Measurements from ENCODE around the gene MPO. TPM values are rescaled to one million over a fixed set of nuclear protein-coding genes. Genes with fewer than 3 reads are reported as not detected.

Gene MPO
- total RNA-seq, 1 experiment from 2014 or later: not detected

- Histone ChIP-seq H3K9me3 (ENCODE audit: insufficient read depth, low read depth) (no peaks in the 10 kb centered on the region), H4K20me1 (ENCODE audit: insufficient read depth) (no peaks in the 10 kb centered on the region), H3K4me1 (replicated peaks; ENCODE audit: insufficient read depth) (peaks cover 5% of the 10 kb centered on the region), H3K9me2 (ENCODE audit: insufficient read depth) (no peaks in the 10 kb centered on the region), H3K27ac (no peak overlapping the region), H3K36me3 (ENCODE audit: low read depth) (no peaks in the 10 kb centered on the region), H2AFZ (no peak overlapping the region), H3F3A (ENCODE audit: insufficient read depth, low read depth) (no peaks in the 10 kb centered on the region), H3K27me3 (ENCODE audit: insufficient read depth, low read depth) (peaks cover 56% of the 10 kb centered on the region), H3K4me2 (no peak overlapping the region), H3K4me3 (no peak overlapping the region), H3K79me2 (ENCODE audit: low read depth) (no peaks in the 10 kb centered on the region)
- intact Hi-C loops (cut with micrococcal nuclease; ENCODE audit: unreplicated experiment): no loop called here
- BruUV-seq (replicated peaks): no TSS peak
- CTCF ChIA-PET: no interaction called here
- TF ChIP-seq CTCF (conservative IDR thresholded peaks at IDR 0.05): no peak
- no peak for TF ChIP-seq EZH2 (IDR thresholded peaks at IDR 0.05; ENCODE audit: low read depth)
- DNase-seq: no peak
- POLR2A ChIA-PET (ENCODE audit: unreplicated experiment): no interaction called here
These were observed 4.1 kb upstream of the MPO start for GRCh38 chr17:58284613-58285421.

GRCh38 chr17:58283674-58284612, 3.2 kb upstream of the MPO start:
- BruUV-seq (replicated peaks): no TSS peak
- Histone ChIP-seq H3K36me3 (ENCODE audit: low read depth) (no peaks in the 10 kb centered on the region), H3K9me2 (ENCODE audit: insufficient read depth) (no peaks in the 10 kb centered on the region), H3K79me2 (ENCODE audit: low read depth) (no peaks in the 10 kb centered on the region), H3K27me3 (ENCODE audit: insufficient read depth, low read depth) (peaks cover 60% of the 10 kb centered on the region), H3K4me2 (no peak overlapping the region), H3K9me3 (ENCODE audit: insufficient read depth, low read depth) (no peaks in the 10 kb centered on the region), H3K4me3 (no peak overlapping the region), H3K4me1 (replicated peaks; ENCODE audit: insufficient read depth) (no peaks in the 10 kb centered on the region), H3K27ac (no peak overlapping the region), H2AFZ (no peak overlapping the region), H4K20me1 (ENCODE audit: insufficient read depth) (no peaks in the 10 kb centered on the region), H3F3A (ENCODE audit: insufficient read depth, low read depth) (no peaks in the 10 kb centered on the region)
- no peak for TF ChIP-seq CTCF (conservative IDR thresholded peaks at IDR 0.05)
- TF ChIP-seq EZH2 (IDR thresholded peaks at IDR 0.05; ENCODE audit: low read depth): no peak
- DNase-seq: no peak
- intact Hi-C loops (cut with micrococcal nuclease; ENCODE audit: unreplicated experiment): no loop called here
- ChIA-PET CTCF (interaction anchor here (0.5 kb wide), 1 partner anchor 166 kb away, joined by 3 read pairs; no protein-coding TSS in a partner anchor), POLR2A (ENCODE audit: unreplicated experiment) (no interaction called here)

- no TSS peak for BruUV-seq (replicated peaks)
- Histone ChIP-seq H3K4me1 (replicated peaks; ENCODE audit: insufficient read depth) (no peaks in the 10 kb centered on the region), H3K36me3 (ENCODE audit: low read depth) (no peaks in the 10 kb centered on the region), H3K4me3 (no peak overlapping the region), H3K27me3 (ENCODE audit: insufficient read depth, low read depth) (peaks cover 63% of the 10 kb centered on the region), H4K20me1 (ENCODE audit: insufficient read depth) (no peaks in the 10 kb centered on the region), H3K9me2 (ENCODE audit: insufficient read depth) (no peaks in the 10 kb centered on the region), H3K4me2 (no peak overlapping the region), H2AFZ (no peak overlapping the region), H3K9me3 (ENCODE audit: insufficient read depth, low read depth) (no peaks in the 10 kb centered on the region), H3F3A (ENCODE audit: insufficient read depth, low read depth) (no peaks in the 10 kb centered on the region), H3K79me2 (ENCODE audit: low read depth) (no peaks in the 10 kb centered on the region), H3K27ac (no peak overlapping the region)
- DNase-seq: no peak
- ChIA-PET CTCF (no interaction called here), POLR2A (ENCODE audit: unreplicated experiment) (no interaction called here)
- intact Hi-C loops (cut with micrococcal nuclease; ENCODE audit: unreplicated experiment): no loop called here
- TF ChIP-seq CTCF (conservative IDR thresholded peaks at IDR 0.05): no peak
- no peak for TF ChIP-seq EZH2 (IDR thresholded peaks at IDR 0.05; ENCODE audit: low read depth)
These were observed 1.7 kb upstream of the MPO start for GRCh38 chr17:58282442-58282841.

All from PC-9 (cell line).